GM21786 (cell line): ENCODE data around the gene SEPTIN10.

Experiments used
- ATAC-seq: cut with Tn5 transposase; IDR thresholded peaks from one replicate; pipeline ENCODE4 v1.9.1; 2021; ENCODE audit not compliant: unreplicated experiment

Gene SEPTIN10

GRCh38 chr2:109526442-109526970 lies 87.3 kb downstream of the SEPTIN10 start:
- ATAC-seq: no peak

- no peak for ATAC-seq
Observed at GRCh38 chr2:109525836-109526235, 87.9 kb downstream of the SEPTIN10 start.

GRCh38 chr2:109523536-109524361 lies 90.0 kb downstream of the SEPTIN10 start:
- ATAC-seq: no peak

- ATAC-seq: no peak
Observed at GRCh38 chr2:109523121-109523520, 90.6 kb downstream of the SEPTIN10 start.

GRCh38 chr2:109522063-109522374 lies 91.7 kb downstream of the SEPTIN10 start:
- no peak for ATAC-seq

GRCh38 chr2:109521233-109522062 lies 92.3 kb downstream of the SEPTIN10 start:
- ATAC-seq: no peak

GRCh38 chr2:109519513-109519912 lies 94.3 kb downstream of the SEPTIN10 start:
- no peak for ATAC-seq

GRCh38 chr2:109517118-109517889 lies 96.5 kb downstream of the SEPTIN10 start:
- ATAC-seq: no peak

- ATAC-seq: no peak
Observed at GRCh38 chr2:109516445-109517117, 97.2 kb downstream of the SEPTIN10 start.

- ATAC-seq: no peak
Observed at GRCh38 chr2:109514857-109515256, 98.9 kb downstream of the SEPTIN10 start.

- ATAC-seq: peak; percentile 60
Observed at GRCh38 chr2:109513749-109514588, 99.8 kb downstream of the SEPTIN10 start.

GRCh38 chr2:109513230-109513629 lies 100.5 kb downstream of the SEPTIN10 start:
- ATAC-seq: no peak

- ATAC-seq: no peak
Observed at GRCh38 chr2:109512076-109512475, 101.7 kb downstream of the SEPTIN10 start.

- no peak for ATAC-seq
Observed at GRCh38 chr2:109511168-109511567, 102.6 kb downstream of the SEPTIN10 start.

- no peak for ATAC-seq
Observed at GRCh38 chr2:109510136-109511028, 103.4 kb downstream of the SEPTIN10 start.

- ATAC-seq: no peak
Observed at GRCh38 chr2:109508556-109508955, 105.2 kb downstream of the SEPTIN10 start.

GRCh38 chr2:109507828-109508227 lies 105.9 kb downstream of the SEPTIN10 start:
- no peak for ATAC-seq

GRCh38 chr2:109507217-109507616 lies 106.5 kb downstream of the SEPTIN10 start:
- ATAC-seq: no peak

- no peak for ATAC-seq
Observed at GRCh38 chr2:109503191-109503590, 110.6 kb downstream of the SEPTIN10 start.
